Raji (cell line): ENCODE results near the gene ARPC5L.

Experiments
- POLR2A ChIP-seq: IDR thresholded peaks from 2 replicates; pipeline ENCODE4 v1.6.1; 2011; ENCODE audit warnings: low read depth, low read length, control low read depth; ENCODE audit not compliant: insufficient read depth

Gene ARPC5L

DNA sequence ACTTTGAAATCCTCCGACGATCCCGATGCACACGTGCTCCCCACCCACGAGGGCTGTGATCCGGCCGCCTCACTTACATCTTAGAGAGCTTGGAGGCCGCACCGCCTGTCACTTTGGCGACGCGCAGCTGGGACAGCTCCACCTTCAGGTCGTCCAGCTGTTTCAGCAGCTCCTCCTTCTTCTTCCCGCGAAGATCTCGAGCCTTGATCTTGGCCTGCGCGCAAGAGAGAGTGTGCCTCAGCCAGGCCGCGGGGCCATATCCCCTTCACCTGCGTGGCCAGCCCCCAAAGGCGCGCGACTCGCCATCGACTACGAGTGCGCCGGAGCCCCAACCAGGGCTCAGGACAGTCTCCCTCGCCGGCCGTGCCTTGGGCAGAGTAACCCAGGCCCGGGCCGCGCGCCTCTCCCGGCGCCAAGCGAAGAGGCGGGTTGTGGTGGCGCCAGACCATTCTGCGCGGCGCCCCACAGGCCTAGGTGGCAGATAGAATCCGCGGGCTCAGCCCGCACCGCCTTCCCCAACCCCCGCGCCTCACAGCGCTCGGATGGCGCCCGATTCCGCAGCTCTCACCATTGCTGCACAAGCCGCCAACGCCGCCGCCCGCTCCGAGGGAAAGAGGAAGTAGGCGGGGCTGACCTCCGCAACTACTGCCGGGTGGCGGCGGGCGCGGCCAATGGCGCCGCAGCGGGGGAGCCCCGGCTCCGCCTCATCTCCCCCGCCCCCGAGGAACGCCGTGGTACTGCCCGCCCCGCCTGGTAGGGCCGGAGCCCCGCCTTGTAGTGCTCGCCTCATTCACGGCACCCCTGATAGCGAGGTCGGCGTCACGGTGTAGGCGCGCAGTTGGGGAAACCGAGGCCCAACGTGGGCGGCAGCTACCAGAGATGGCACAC lies at the start of gene ARPC5L, which contains the start of gene RPL35:
Gene ARPC5L, plus strand, starts transcription at position 789 of the 888 bp plus-strand sequence. CDS start 7,161 bp downstream, outside the sequence.
Gene RPL35, minus strand, starts transcription at position 616 of the 888 bp plus-strand sequence. Its CDS starts 45 bp downstream, at position 571.
- TF ChIP-seq POLR2A = peak; percentile 96

DNA sequence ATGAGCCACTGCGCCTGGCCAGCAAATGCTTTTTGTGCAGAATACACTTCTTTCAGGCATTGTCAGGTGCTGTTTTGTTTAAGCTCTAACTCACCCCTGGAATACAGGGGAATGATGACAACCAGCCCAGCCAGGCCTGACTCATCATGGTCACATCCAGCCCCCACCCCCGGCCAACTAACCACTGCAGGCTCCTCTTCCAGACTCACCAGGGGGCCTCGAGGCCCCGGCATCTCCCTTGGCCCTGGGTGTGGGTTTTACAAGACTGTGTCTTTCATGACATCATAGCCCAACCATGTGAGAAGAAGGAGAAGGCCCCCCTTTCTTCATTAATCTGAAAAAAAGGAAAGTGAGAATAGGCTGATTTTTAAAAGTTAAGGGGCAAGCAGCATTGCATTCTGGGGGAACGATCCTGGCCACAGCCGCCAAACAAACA lies 49.5 kb upstream of the ARPC5L start:
- TF ChIP-seq POLR2A = no peak

DNA sequence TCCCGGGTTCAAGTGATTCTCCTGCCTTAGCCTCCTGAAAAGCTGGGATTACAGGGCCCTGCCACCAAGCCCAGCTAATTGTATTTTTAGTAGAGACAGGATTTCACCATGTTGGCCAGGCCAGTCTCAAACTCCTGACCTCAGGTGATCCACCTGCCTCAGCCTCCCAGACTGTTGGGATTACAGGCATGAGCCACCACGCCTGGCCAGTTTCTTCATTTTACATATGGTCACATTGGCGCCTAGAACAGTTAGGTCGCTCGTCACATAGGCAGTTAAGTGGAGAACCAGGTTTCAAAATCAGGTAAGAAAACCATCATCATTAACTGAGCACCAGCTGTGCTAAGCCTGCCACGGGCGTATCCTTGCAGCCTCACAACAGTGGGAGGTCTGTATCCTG lies 48.9 kb upstream of the ARPC5L start:
- no peak for TF ChIP-seq POLR2A

DNA sequence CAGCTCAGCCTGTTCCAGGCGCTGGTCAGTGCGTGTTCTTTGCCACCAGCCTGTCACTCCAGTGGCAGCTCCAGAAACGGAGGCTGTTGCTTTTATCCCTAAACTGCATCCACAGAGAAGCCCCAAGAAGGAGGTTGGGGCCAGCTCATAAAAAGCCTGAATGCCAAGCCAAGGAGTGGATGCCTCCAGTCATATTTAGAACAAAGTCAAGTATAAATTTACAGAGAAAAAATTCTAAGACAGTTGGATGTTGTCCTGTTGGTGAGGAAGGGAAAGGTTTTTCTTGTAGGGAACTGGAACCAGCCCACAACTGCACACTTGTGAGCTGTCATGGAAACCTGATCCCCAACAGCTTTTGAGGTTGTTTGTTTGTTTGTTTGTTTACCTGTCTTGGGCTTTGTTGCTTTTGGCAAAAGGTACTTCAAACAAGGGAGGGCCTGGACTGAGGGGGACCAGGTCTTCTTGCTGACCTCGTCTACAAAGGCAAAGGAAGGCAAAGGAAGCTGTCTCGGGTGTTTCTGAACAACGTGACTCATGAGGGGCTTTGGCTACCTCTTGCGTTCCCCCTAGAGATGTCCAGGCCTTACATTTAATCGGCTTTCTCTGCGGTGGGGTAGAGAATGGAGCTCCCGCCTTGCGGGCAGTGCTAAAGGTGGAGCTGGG lies 48.3 kb upstream of the ARPC5L start:
- TF ChIP-seq POLR2A = no peak

DNA sequence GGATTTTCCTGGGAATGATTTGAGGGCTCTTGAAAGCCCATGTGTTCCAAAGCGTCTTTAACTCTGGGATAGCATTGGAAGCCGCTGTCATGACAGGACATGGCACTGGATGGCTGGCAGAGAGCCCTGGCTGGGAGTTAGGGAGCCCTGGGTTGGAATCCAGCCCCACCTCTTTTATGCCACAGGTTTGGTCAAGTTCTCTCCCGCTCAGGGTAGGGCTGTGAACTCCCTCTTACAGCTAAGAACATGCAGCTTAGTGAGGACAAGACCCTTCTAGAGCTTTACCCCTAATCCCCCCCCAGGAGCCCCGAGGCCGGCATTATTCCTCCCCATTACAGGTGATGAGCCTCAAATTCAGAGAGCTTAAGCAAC lies 47.8 kb upstream of the ARPC5L start:
- no peak for TF ChIP-seq POLR2A

DNA sequence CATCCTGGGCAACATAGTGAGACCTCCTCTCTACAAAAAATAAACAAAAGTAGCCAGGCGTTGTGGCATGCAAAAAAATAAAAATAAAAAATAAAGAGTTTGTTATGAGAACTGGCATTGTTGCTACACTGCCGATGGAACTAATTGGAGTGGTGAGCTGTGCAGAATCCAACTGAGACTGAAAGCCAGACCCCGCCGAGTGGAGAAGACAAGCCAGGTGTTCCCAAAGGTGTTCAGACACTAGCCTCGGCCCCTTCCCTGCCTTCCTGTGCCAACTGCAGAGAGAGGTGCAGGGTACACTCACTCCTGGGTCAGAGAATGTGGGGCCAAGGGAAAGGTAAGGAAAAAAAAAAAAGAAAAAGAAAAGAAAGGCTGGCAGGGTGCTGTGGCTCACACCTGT lies 46.3 kb upstream of the ARPC5L start:
- TF ChIP-seq POLR2A = no peak

DNA sequence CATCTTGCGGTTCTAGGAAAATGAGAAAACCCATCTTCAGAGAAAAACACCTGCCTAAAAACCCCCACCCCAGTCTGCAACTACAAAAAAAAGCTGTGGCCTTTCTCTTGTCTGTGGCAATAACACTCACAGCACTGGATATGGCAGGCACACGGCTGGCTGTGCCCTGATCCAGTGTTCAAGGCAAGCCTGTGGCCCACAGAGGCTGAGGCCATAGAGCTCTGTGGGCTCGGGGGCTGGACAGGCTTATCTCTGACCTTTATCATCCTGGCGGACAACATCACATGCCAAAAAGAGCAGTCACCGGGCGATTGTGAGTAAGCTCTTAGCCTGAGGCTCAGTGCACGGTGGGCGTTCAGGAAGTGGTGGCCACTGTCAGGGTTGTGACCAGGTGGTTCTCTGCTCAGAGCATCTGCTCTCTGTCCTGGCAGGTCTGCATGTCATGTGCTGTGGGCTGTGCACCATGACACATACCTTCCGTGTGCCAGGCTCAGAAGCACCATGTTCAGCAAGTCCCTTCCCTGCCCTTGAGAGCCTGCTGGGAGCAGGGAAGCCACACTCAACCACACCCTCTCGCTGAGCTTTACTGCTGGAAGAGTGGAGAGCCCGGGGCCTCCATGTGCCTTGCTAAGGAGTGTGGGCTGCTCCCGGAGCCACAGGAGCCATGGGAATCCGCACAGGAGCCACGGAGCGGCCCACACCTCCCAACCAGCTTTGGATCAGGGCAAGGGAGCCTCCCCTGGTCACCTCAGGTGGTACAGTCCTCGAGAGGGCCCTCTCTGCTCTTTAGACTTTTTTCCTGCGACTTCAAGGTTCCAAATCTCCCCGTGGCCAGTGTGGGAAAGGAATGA lies 43.3 kb upstream of the ARPC5L start:
- no peak for TF ChIP-seq POLR2A

DNA sequence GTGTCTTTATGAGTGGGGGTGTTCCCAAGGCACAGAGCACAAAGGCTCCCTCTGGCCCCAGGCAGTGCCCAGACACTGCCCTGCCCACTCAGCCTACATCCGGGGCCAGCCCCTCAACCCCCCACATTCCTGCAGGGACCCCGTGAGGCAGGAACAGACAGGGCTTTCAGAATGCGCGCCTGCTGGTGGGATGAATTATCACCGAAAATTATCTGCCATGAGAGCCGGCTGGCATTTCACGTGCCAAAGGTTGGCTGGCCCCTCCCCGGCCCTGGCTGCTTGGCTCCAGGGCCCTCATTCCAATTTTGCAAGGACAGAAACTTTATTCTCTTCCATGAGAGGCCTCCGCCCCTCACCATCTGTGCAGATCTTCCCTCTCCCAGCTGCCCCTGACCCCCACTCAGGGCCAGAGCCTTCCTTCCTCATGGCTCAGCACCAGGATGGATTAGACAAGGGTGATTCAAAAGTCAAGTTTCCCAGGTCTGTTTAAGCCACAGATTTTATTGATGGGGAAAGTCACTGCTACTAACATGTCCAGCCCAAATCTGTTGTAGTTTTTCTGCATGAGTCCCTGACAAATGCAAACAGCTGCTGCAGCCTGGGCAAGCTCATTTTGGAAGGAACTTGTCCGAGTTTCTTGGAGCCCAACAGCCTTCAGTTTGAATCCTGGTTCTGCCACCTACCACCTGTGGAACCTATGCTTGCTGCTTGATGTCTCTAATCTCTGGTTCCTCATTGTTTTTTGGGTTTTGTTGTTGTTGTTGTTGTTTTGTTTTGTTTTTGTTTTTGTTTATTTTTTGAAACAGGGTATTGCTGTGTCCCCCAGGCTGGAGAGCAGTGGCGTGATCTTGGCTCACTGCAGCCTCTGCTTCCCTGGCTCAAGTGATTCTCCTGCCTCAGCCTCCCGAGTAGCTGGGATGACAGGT lies 41.0 kb upstream of the ARPC5L start:
- no peak for TF ChIP-seq POLR2A

DNA sequence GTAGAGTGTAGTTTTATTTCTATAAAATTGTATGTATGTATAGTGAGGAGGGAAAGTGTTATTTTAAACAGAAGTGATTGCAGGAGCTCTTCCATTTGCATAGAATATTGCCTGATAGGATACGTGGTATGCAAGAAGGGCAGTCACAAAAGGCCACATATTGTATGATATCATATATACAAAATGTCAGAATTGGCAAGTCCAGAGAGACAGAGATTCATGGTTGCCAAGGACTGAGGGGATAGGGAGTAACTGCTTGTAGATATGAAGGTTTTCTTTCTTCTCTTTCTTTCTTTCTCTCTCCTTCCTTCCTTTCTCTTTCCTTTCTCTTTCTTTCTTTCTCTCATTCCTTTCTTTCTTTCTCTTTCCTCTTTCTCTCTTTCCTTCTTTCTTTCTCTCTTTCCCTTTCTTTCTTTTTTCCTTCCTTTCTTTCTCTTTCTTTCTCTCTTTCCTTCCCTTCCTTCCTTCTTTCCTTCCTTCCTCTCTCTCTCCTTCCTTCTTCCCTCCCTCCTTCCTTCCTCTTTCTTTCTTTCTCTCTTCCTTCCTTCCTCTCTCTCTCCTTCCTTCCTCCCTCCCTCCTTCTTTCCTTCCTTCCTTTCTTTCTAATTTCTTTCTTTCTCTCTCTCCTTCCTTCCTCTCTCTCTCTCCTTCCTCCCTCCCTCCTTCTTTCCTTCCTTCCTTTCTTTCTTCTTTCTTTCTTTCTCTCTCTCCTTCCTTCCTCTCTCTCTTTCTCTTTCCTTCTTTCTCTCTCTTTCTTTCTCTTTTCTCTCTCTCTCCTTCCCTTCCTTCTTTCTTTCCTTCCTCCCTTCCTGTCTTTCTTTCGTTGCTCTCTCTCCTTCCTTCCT lies 33.2 kb upstream of the ARPC5L start:
- TF ChIP-seq POLR2A = no peak

DNA sequence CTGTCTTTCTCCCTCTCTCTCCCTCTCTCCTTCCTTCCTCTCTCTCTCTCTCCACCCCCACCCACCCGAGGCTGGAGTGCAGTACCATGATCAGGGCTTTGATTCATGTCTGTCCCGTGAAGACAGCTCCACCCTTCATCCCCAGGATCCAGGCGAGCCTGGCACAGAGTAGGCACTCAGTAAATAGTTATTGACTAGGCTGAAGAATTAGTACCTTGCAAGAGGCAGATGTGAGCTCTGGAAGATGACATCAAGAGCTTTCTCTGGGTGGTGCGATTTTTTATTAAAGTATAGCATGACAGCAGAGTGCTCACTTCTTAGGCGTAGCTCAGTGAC lies 32.6 kb upstream of the ARPC5L start:
- no peak for TF ChIP-seq POLR2A

DNA sequence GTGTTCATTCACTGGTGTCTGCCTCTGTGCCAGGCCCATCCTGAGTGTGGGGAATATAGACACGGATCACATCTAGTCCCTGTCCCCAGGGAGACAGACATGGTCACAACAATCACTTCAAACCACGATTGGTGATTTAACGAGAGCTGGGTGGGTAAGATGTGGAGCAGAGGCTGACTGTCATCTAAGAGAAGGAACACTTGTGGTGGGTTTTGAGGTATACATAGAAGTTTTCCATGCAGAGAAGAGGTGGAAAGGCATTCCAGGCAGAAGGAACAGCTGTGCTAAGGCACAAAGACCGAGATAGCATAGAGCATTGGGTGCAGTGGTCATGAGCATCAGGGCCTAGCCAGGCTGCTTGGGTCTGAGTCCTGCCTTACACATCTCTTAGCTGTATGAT lies 31.3 kb upstream of the ARPC5L start:
- TF ChIP-seq POLR2A = no peak

DNA sequence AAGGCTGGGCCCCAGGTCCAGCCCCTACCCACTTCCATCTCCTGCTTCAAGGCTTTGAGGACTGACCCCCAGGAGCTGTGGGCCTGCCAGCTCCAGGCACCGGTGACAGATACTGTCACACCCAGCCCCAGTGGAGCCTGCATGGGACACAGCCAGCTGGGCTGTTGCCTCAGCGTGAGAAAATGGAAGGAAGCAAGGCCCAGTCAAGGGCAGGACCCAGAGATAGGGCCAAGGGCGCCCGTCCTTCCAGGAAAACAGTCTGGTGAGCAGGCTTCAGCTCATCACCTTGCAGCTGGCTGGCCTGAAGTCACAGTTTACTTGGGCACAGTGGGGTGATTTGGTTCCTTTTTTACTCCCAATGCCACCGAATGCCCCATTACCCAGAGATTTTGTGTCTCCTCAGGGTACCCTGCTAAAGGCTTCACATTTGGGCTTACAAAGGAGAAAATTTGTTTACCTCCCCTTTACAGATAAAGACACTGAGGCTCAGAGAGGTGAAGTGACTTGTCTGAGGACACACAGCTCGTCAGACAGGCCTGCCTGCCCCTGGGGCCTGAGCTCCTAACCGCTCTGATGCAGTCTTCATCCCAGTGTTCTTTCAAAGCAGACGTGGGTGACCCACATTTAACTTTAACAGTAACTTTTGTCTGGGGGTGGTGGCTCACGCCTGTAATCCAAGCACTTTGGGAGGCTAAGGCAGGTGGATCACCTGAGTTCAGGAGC lies 30.1 kb upstream of the ARPC5L start:
- no peak for TF ChIP-seq POLR2A

DNA sequence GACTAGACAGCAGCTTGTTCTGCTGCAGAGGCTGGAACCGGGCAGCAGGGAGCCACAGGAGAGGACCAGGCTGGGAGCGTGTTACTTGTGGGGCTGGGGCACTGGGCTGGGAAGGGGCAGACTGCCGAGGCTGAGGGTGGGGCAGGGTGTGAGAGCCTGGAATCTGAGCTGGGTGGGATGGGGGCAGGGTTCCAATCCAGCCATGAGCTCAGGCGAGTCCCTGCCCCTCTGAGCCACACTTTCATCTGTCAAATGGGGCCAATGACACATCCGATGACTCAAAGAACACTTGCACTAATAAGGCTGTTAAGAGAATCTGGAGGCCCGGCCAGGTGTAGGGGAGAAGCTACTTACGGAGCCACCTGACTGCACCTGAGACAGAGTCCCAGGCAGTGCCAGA lies 27.3 kb upstream of the ARPC5L start:
- TF ChIP-seq POLR2A = no peak
